B cell (primary cell): ENCODE measurements around the gene PRKAG2.

Source experiments
- EZH2 ChIP-seq: IDR thresholded peaks from 2 replicates; pipeline ENCODE4 v1.6.1; 2012; ENCODE audit warnings: borderline replicate concordance, low read depth, mild to moderate bottlenecking, moderate library complexity, low read length; ENCODE audit not compliant: insufficient read depth, poor library complexity, severe bottlenecking
- TF ChIP-seq, protein P1 (sequence below): fragments of 200-600 bp; IDR thresholded peaks from one replicate; pipeline ENCODE4 v1.8.0; 2022; ENCODE audit warnings: antibody characterized with exemption, mild to moderate bottlenecking

DNA sequence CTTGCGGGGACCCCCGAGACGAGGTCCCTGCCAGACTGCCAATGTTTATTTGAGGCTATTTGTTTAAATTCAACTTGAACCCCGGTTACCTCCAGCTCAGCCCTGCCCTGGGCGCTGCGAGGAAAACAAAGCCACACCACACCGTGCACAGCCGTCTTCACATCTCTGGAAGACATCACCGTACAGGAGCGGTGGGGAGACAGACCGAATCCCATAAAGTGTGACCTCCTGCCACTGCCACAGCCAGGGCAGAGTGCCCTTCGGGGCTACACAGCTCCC lies 40.0 kb downstream of the PRKAG2 start:
- TF ChIP-seq, protein P1, sequence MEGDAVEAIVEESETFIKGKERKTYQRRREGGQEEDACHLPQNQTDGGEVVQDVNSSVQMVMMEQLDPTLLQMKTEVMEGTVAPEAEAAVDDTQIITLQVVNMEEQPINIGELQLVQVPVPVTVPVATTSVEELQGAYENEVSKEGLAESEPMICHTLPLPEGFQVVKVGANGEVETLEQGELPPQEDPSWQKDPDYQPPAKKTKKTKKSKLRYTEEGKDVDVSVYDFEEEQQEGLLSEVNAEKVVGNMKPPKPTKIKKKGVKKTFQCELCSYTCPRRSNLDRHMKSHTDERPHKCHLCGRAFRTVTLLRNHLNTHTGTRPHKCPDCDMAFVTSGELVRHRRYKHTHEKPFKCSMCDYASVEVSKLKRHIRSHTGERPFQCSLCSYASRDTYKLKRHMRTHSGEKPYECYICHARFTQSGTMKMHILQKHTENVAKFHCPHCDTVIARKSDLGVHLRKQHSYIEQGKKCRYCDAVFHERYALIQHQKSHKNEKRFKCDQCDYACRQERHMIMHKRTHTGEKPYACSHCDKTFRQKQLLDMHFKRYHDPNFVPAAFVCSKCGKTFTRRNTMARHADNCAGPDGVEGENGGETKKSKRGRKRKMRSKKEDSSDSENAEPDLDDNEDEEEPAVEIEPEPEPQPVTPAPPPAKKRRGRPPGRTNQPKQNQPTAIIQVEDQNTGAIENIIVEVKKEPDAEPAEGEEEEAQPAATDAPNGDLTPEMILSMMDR, result no peak
- TF ChIP-seq EZH2, result no peak
